ENCODE results near the gene SLC28A1. TPM values are rescaled to one million over a fixed set of nuclear protein-coding genes. Genes with fewer than 3 reads are reported as not detected.
"Not testable (repeated sequence)": the region's sequence is repeated elsewhere in the genome, so short reads cannot be mapped to it uniquely, and the experiment has no call there.

The SLC28A1 gene
- total RNA-seq, 1 donor from 2014 or later, result 64.6 TPM

DNA sequence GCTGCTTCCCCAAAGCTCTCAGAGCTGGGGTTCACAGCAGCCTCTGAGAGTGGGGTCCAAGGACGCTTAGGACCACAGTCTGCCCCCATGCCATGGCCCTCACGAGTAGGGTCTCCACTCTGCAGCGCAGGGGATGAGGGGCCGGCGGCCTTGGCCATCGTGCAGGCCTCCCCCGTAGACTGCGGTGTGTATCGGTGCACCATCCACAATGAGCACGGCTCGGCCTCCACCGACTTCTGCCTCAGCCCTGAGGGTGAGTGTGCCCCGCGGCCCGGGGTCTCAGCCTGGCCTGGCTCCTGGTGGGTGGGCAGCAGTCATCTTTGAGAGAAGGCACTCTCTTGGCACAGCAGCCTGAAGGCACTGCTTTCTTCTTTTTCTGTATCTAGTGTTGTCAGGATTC is 24.8 kb upstream of the SLC28A1 start:
- DNase-seq (ENCODE audit: low spot score), result no peak

DNA sequence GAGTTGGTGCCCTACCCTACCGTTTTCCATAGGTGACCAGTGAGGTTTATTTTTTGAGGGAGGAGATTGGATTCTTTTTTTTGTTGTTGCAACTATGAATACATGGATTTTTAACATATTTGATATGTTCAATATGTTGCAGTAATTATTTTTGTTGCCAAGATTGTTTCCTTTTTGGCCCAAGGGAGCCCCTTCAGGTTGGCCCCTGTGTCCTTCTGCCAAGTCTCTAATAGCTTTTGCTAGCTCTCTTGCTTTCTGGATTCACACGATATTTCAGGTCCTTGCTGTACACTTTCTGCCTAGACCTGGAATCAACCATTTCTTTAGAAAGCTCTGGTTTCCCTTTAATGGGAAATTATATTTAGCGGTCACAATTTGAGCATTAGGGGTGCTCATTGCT is 22.7 kb upstream of the SLC28A1 start:
- no peak for ATAC-seq
- no peak for DNase-seq (ENCODE audit: low spot score)

More for the DNA sequence above, 24.8 kb upstream of the SLC28A1 start:
- ATAC-seq, result no peak

DNA sequence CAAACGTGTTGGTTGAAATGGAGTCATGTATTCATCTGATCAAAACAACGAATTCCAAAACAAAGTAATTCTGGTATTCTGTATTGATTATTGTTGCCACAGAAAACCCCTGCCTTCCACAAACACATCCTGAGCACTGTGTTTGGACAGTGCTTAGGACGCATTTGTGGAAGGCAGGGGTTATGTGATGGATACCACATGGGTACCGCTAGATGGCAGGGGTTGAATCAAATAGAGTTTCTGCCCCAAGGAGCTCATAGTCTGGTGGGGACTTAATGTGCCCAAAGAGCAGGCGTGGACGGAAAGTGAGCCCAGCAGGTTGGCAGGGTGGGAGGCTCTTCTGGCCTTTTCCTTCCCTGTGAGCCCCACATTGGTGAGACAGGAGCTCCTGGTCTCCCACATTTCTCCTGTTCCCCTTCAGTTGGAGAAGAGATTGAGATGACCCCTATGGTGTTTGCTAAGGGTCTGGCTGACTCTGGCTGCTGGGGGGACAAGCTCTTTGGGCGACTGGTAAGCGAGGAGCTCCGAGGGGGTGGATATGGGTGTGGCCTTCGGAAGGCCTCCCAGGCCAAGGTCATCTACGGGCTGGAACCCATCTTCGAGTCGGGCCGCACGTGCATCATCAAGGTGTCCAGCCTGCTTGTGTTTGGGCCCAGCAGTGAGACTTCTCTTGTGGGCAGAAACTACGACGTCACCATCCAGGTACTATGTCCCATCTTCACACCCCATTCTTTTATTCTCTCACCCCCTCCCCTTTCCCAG is 22.1 kb upstream of the SLC28A1 start:
- DNase-seq (ENCODE audit: low spot score) (no peak), ATAC-seq (no peak)

DNA sequence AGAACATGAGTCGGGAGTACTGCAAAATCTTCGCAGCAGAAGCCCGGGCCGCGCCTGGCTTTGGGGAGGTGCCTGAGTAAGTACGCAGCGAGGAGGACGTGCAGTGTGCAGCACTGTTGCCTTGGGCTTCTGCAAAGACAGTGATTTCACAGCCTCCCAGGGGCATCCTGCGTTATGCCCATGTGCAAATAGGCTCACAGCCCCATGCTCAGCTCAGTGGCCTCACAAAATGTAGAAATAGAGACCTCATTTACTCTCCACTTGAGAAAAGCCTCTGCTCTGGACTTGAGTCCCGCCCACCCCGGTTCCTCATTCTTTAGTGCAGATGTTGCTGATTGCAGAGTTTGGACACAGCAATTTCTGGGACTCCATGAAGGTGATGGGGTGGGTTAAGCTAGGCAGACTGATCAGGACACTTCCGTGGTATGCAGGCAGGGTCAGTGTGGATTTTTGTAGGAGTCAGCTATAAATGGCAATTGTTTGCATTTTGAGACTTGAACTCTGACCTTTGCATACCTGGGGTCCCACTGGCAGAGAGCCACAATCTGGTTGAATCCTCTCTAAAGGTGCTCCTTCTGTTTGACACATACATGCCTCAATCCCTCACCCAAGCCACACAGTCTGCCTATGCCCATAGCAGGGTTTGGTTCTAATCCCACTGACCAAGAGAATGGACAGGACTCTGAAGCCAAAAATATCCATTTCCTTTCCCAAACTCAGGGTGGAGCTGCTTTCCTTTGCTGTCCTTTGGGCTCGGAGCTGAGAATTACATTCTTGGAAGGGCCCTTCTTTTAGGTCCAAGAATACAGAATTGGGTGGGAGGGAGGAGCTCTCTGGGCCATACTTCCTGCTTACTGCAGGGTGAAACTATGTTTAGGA is 20.7 kb upstream of the SLC28A1 start:
- peak; percentile 31 for DNase-seq (ENCODE audit: low spot score)

DNA sequence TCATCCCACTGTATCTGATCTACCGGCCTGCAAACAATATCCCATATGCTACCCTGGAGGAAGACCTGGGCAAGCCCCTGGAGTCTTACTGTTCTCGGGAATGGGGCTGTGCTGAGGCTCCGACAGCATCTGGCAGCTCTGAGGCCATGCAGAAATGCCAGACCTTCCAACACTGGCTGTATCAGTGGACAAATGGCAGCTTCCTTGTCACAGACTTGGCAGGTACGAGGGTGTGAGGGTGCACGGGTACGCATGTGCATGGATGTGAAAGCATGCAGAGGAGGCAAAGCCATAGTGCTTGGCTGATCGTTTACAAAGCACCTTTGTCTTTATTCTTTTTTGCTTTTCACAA is 20.0 kb upstream of the SLC28A1 start:
- DNase-seq (ENCODE audit: low spot score), result no peak
- ATAC-seq, result no peak

More for the DNA sequence above, 20.7 kb upstream of the SLC28A1 start:
- ATAC-seq, result no peak

DNA sequence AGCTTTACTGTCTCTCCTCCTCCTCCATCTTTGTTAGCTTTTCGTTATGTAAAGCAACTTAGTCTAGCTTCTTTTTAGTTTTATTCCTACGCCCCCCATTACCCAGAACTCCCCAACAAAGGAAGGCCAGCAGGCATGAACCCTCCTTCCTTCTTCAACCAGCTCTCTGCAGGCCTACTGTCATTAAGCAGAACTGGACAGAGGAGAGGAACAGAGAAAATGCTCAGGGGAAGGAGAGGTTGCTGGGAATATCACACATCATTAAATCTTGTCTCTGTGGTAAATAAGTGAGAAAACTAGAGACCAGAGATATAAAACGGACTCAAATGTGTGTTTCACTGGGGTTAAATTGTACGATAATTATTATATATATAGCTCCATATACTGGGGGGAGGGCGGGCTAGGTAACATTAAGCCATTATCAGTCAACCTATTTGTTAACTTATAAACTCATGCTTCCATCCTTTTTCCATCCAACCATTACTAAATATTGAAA is 19.3 kb upstream of the SLC28A1 start:
- DNase-seq (ENCODE audit: low spot score), result no peak
- ATAC-seq, result no peak

DNA sequence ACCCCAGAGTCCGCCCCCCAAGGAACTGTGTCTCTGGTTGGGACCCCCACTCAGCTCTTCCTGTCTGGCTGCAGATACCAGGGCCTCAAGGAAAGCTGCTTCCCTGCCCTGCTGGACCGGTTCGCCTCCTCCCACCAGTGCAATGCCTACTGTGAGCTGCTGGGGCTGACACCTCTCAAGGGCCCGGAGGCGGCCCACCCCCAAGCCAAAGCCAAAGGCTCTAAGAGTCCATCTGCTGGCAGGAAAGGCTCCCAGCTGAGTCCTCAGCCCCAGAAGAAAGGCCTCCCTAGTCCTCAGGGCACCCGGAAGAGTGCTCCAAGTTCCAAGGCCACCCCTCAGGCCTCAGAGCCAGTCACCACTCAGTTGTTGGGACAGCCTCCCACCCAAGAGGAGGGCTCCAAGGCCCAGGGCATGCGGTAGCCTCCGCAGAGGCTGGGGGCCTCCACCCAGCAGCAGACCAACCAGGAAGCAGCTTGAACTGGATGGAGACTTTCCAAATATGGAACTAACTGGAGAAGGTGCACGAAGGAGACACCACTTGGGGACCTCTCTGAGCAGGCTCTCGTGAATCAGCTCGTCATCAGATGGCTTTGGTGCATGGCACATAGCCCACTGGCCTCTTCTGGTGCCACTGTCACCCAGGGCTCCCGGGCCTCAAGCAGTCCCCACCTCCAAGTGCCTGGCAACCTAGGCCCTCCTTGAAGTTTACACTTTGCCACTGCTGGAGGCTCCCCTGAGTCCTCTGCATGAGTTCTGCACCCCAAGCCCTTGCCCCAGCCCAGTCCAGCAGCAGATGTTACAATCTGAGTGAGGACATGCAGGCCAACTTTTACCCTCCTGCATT is 16.2 kb upstream of the SLC28A1 start:
- ATAC-seq (no peak), DNase-seq (ENCODE audit: low spot score) (peak; percentile 23)

DNA sequence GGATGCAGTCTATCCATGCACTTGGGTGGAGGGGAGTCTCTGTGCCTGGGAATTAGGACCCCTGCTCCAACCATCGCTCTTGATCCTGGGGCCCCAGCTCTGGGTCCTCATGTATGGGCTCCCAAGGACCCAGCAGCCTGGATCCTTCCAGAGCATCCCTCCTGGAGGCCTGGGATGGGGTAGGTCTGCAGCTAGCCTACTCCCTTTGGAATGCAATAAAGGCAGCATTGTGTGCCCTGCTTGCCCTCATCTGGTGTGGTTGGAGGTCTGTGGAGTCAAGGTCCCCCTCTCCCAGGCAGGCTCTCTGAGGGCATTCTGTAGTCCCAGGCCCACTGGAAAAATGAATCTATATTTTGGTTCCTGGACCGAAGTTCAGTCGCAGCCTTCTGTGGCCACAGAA is 15.0 kb upstream of the SLC28A1 start:
- DNase-seq (ENCODE audit: low spot score), result no peak
- ATAC-seq, result no peak

DNA sequence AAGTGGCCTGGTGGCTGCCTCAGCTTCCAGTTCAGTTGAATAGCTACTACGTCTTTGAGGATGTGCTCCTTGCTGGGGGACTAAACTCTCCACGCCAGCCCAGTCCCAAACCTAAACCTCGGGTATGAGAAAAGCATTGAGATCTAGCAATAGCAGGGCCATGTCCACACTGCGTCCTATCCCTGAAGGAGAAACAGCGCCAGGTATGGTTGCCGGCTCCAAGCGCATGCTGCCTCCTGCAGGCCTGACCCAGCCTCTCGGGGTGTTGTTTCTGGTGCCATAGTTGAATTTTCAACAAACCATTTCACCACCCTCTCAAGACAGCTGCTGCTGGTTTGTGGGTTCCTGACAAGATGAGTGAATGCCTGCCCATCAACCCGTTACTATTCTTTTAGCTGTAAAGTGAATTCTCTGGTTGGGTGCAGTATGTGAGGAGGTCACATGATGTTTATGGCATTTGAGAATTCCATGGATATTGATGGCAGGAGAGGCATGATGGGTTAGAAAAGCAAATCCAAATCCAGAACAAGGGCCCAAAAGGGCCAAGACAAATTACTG is 13.0 kb upstream of the SLC28A1 start:
- DNase-seq (ENCODE audit: low spot score) (peak; percentile 44), ATAC-seq (peak; percentile 48)

DNA sequence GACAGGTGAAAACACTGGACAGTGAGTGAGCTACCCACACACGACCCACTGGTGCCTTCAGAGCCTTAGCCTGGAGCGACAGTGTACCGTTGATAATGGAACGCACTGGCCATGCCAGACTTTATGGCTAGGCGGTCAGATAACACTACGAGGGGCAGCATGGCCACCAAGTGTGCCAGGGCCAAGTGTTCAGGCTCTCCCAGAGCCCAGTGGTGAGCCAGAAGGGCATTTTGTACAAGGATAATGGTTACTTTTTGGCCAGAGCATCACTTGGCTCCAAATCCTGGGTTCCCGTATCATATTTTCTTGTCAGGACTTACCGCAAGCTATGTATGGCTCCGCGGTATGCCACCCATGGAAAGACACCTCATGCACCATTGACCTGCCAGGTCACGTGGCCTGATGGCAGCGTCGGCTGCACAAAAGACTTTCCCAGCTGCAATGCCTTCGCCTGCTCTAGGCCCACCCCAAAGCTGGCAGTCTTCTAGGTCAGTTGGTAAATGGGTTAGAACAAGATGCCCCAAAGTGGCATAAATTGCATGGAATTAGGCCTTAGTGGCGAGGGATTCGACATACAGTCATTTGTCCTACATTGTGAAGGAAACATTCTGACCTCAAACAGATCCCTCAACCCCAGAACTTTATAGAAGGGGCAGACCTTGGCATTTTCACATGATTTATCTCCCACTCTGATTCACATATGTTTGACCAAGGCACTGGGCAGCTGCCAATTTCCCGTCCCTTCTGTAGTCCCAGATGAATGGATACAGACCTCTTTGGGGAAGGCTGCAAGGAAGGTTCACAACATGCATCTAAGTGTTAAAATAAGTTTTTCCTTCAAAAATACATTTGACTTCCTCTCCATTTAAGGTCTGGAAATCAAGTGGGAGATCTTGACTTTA is 12.2 kb upstream of the SLC28A1 start:
- ATAC-seq, result no peak
- DNase-seq (ENCODE audit: low spot score), result peak; percentile 37

DNA sequence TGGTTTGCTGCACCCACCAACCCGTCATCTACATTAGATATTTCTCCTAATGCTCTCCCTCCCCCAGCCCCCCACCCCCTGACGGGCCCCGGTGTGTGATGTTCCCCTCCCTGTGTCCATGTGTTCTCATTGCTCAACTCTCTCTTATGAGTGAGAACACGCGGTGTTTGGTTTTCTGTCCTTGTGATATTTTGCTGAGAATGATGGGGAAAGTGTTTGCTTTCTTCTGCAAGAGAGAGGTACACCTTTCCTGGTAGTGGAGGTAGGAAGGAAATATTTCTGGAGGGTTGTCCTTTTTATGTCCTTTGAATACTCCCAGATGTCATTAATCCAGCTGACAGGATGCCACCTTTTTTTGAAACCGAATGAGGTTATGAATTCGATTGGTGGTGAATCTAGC is 10.5 kb upstream of the SLC28A1 start:
- DNase-seq (ENCODE audit: low spot score), result no peak
- ATAC-seq, result peak; percentile 29

DNA sequence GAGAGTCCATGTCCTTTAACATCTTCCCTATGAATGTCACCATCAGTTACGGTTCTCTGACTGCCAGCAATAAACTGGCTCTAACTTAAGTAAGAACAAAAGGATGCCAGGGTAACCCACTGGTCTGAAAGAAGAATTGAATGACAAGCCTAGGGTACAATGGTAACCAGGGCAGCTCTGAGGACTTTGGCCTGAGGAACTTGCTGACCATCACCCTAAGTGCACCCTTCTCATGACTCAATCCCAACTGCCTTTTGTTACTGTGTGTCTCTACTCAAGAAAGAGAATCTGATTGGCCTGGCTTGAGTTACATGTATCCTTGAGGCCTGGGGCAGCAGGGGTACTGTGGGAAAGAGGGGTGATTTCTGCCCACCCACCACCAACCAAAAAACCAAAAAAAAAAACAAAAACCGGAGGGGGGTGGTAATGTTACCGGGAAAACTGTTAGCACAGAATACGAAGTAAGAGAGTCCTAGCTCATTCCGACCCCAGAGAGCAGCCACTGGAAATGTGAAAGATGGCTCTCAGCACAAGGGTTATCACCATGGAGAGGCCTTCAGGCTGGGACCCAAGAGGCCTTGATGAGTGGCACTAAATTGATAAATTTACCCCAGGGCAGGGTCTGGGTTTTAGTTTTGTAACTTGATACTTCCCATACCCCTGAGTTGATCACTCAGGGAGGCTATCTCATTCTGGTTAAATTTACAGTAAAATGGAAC is 9.3 kb upstream of the SLC28A1 start:
- no peak for DNase-seq (ENCODE audit: low spot score)
- ATAC-seq, result no peak

DNA sequence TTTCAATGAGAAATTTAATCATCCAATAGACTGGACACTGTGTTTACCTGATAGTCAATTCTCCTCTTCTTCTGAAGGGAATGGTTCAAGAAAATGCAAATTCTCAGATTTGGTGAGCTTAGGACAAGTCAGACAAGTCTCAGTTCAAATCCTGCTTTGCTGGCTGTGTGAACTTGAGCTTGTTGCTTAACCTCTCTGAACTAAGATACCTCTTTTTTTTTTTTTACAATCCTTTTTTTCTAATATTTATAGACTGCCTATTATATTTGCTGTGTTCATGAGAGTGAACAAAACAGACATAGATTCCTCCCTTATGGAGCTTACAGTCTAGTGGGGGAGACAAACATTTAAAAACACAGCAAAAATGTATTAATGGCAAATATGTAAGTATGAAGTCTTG is 8.2 kb upstream of the SLC28A1 start:
- DNase-seq (ENCODE audit: low spot score) (no peak), ATAC-seq (no peak)

DNA sequence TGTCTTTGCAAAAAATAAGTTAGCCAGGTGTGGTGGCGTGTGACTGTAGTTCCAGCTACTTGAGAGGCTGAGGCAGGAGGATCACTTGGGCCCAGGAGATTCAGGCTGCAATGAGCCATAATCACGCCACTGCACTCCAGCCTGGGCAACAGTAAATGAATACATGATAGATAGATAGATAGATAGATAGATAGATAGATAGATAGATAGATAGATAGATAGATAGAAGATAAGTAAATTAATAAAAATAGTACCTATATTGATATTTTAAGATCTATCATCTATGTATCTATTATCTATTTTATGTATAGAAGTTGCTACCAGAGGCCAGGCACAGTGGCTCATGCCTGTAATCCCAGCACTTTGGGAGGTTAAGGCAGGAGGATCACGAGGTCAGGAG is 6.8 kb upstream of the SLC28A1 start:
- DNase-seq (ENCODE audit: low spot score); ATAC-seq: not testable (repeated sequence)

DNA sequence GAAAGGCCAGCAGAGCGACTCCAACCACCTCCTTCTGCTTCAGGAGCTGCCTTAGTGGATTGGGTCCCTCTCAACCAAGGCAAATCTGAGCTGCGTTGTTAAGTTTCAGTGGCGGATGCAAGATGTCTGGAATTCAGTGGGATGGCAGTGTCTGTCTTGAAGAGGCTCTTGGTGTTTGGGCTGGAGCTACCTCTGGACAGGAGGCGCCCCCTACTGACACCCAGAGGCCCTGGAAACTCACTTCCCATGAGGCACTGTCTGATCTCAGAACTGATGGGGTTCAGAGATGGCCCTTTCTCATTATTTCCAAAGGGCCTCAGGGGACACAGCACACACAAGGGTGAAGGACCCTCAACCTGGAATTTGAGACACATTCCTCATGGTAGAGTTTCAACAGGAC is 6.0 kb upstream of the SLC28A1 start:
- peak; percentile 91 for ATAC-seq

DNA sequence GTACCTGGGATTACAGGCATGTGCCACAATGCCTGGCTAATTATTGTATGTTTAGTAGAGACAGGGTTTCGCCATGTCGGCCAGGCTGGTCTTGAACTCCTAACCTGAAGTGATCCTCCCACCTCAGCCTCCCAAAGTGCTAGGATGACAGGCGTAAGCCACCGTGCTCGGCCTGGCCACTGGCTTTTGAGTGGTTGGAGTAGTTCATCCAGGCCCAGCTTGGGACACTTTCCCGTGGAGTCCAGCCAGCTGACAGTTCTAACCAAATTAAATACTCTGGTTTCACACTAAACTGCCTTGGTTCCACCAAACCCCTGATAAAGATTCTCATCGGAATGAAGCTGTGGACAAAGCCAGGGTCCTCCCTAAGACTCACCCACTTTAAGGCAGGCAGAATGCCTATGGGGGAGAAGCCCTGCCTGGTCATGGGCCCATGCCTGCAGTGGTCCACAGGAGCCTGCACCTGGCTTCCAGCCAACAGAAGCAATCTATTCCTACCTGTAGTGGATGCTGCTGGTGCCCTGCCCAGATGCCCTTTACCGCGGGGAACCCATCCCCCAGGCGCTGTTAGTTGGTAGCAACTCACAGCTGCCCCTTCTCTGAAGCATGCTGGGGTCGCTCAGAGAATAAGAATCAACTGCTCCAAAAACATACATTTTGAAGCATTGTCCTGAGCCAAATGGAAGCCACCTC is 5.2 kb upstream of the SLC28A1 start:
- ATAC-seq (peak; percentile 40), DNase-seq (ENCODE audit: low spot score) (no peak)

More for the DNA sequence above, 6.0 kb upstream of the SLC28A1 start:
- DNase-seq (ENCODE audit: low spot score), result peak; percentile 76

DNA sequence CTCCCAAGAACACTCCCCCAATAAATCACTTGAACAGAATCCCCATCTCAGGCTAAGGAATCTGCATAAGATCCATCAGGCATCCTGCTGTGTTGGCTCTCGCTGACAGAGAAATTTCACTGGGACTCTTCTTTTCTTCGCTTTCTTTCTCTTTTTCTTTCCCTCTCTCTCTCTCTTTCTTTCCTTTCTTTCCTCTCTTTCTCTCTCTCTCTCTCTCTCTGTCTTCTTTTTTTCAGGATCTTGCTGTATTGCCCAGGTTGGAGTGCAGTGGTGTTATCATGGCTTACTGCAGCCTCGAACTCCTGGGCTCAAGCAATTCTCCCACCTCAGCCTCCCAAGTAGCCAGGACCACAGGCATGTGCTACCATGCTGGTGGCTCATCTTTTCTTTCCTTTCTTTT is 4.5 kb upstream of the SLC28A1 start:
- no peak for DNase-seq (ENCODE audit: low spot score)
- no peak for ATAC-seq

DNA sequence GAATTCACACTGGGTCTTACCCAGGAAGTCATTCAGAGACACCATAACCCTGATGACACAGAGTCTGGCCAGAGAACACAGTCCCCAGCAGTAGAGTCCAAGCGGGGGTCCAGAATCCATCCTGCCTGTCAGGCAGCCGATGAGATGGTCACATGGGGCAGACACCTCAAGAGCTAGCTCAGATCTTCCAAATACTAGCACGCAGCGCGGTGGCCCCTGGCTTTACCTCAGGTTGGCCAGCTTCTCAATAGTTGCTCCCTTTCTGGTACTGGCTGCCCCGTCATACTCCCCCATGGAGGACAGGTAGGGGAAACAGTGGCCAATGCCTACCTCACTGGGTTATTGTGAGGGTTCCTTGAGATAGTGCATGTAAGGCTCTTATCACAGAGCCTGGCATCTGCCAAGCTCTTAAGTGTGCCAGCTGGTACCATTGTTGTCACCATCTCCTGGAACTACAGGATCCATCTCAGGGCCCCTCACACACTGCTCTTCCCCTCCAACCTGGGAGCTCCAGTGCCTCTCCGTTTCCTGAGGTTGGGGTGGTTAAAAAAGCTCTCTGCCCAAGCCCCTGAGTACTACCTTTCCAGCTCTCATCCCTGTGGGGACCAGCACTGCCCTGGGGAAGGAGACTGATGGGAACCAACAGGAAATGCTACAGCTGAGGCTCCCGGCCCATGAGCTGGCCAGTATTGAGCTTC is 3.5 kb upstream of the SLC28A1 start:
- ATAC-seq, result no peak
- DNase-seq (ENCODE audit: low spot score), result no peak
